ENCODE results near the gene PTPRG.

DNA sequence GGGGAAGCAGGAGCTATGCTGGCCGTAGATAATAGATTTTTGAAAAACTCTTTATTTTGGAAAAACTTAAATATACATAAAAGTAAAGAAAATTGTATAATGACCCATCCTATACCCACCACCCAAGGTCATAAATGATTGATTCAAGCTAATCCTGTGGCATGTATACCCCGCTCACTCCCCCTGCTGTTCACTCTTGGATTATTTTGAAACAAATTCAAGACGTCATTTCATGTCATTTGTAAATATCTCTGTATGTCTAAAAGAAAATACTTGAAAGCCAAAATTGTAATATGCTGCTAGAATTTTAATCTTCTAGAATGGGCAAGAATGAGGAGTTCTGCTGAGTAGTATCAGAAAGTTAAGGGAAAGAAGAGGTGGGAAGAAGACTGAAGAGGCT is 570.2 kb downstream of the PTPRG start:
- TF ChIP-seq POLR2AphosphoS5 (IDR thresholded peaks at IDR 0.05) = no peak
- TF ChIP-seq CTCF (IDR thresholded peaks at IDR 0.05) = peak in 1 of 3 experiments; percentile 43

All from esophagus muscularis mucosa (tissue), 3 donors.